Stimulated activated CD4-positive, alpha-beta T cell treated with anti-CD3 and anti-CD28 coated beads, Interleukin-12 subunit alpha, Interleukin-12 subunit beta, amount 100 ng/mL, for 48 hours (primary cell): ENCODE measurements around the gene PPEF1.
"Not testable (repeated sequence)": the region's sequence is repeated elsewhere in the genome, so short reads cannot be mapped to it uniquely, and the experiment has no call there.

ENCODE experiments used
- DNase-seq, 3 donors: peaks; one replicate each; pipeline ENCODE4 v3.0.0-alpha.2; 2020; ENCODE audit warnings: low read depth in 2 of 3, low spot score in 1 of 3

PPEF1 gene

DNA sequence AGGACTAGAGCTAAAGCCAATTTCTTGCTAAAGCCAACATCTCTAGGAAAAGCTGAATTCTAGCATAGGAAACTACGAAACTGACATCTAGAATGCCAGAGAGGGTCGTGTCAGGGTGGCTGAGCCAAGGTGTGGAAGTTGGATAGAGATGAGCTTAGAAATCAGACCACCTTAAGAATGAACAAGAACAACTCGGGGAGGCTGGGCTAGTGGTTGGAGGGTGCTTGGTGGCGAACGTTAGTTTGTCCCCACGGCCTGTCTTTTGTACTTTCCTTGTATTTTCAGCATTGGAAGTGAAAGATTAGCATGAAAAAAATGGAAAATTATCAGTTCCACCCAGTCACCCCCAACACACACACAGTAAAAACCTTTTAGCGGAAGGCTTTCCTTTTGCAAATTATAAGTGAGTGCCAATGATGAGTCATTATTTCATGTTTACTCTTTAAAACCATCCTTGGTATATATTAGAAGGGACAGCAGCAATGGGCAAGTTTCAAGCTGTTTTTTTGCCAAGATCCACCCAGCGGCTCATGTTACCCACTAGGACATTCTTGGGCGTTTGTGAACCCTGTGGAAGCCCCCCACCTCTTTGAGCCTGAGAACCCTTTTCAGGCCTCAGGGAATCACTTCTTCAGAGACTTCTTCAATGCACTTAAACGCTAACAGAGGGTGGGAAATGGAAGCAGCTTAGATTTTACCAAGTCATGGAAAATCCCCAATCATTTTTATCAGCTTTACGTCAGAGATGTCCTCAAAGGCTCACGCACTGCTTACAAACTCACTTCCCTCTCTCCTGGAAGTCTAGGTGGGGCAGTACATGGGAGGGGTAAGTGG, 4.9 kb upstream of the PPEF1 start:
- no peak for DNase-seq

GRCh38 chrX:18709833-18710232, 2.4 kb downstream of the PPEF1 start:
- DNase-seq: no peak

GRCh38 chrX:18714910-18715309, 7.5 kb downstream of the PPEF1 start:
- no peak for DNase-seq

- no peak for DNase-seq
Observed at GRCh38 chrX:18719852-18720251, 12.4 kb downstream of the PPEF1 start.

GRCh38 chrX:18721683-18722499, 14.4 kb downstream of the PPEF1 start:
- no peak for DNase-seq

DNA sequence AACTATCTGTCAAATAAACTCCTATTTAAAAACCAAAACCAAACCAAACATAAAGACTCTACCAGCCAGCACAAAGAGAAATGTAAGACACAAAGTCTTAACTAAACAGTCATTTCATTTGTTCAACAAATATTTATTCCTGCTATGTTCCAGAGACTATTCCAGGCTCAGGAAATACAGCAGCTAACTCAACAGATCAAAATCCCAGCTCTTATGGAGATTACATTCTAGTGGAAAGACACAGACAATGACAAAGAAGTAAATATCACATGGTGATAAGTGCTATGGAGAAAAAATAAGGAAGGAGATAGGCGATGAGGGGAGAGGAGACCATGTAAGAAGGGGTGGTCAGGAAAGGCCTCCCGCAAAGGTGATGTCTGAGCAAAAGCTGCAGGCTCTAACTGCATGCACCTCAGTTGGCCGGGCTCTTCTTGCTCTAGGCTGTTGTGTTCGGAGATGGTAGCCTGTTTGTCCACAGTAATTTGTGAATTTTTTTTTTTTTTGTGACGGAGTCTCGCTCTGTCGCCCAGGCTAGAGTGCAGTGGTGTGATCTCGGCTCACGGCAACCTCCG, 15.1 kb downstream of the PPEF1 start:
- no peak for DNase-seq

- DNase-seq: no peak
Observed at GRCh38 chrX:18725310-18725943, 18.0 kb downstream of the PPEF1 start.

DNA sequence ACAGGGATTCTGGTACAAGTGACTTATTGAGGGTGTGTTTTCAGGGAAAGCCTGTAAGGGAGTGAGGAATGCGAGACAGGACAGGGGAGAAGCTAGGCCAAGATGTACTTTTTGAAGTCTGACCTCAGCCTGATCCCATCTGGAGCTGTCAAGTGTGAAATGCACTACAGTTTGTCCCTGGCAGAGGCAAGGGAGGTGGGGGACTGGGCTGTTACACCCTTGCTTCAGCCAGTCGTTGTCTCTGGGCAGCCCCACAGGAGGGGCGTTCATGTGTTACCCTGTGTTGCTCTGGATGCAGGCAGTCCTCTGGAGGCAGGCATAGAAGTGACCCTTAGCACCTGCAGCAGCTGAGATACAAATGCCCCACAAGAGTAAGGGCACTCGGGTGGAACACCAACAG, 25.8 kb downstream of the PPEF1 start:
- DNase-seq: no peak

DNA sequence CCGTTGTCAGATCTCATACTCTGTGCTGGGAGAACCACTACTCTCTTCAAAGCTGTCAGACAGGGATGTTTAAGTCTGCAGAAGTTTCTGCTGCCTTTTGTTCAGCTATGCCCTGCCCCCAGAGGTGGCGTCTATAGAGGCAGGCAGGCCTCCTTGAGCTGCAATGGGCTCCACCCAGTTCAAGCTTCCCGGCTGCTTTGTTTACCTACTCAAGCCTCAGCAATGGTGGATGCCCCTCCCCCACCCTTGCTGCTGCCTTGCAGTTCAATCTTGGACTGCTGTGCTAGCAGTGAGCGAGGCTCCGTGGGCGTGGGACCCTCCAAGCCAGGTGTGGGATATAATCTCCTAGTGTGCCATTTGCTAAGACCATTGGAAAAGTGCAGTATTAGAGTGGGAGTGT, 32.2 kb downstream of the PPEF1 start:
- DNase-seq: not testable (repeated sequence)

DNA sequence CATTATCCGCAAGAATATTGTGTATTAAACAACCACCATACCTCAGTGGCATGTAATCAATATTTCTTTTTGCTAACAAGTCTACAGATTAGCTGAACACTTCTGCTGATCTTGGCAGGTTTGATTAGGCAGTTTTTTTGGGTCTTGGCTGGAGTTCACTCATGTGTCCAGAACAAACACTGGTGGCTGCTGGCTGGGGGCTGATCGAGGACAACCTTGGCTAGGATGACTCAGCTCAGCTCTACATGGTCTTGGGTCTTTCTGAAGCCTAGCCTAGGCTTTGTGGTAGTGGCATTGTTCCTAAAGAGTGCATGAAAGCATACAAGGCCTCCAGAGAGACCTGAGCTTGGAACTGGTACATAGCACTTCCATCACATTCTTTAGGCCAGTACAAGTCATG, 41.1 kb downstream of the PPEF1 start:
- no peak for DNase-seq

GRCh38 chrX:18753631-18754030, 46.2 kb downstream of the PPEF1 start:
- no peak for DNase-seq

DNA sequence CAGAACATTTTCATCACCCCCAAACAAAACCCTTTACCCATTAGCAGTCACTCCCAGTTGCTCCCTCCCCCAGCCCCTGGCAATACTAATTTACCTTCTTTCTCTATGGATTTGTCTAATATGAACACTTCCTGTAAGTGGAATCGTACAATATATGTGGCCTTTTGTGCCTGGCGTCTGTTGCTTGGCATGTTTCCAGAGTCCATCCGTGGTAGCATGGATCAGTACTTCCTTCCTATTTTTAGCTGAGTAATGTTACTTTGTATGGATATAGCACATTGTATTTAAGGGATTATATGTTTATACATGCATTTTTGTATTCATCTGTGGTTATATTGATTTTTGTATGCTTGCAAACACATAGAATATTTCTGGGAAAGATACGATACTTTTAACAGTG, 48.2 kb downstream of the PPEF1 start:
- no peak for DNase-seq

GRCh38 chrX:18757956-18758932, 50.8 kb downstream of the PPEF1 start:
- no peak for DNase-seq

GRCh38 chrX:18761750-18762149, 54.3 kb downstream of the PPEF1 start:
- no peak for DNase-seq

- not testable (repeated sequence) for DNase-seq
Observed at GRCh38 chrX:18763106-18763505, 55.7 kb downstream of the PPEF1 start.

DNA sequence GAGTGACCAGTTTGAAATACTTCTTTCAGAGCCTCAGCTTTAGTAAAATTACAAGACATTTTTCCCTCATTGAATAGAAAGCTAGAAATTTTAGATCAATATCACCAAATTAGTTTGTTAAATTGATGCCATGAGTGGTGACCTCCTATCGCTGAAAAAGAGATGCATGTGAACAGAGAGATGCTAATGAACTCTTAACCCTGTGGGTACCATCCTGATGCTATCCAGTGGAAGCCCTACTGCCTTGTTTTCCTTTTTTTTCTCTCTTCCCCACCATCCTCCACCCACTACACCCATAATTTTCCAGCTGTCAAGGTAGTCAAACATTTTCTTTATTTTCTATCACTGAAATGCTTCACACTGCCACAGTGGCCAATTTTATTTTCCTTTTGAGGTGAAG, 61.9 kb downstream of the PPEF1 start:
- DNase-seq: no peak

DNA sequence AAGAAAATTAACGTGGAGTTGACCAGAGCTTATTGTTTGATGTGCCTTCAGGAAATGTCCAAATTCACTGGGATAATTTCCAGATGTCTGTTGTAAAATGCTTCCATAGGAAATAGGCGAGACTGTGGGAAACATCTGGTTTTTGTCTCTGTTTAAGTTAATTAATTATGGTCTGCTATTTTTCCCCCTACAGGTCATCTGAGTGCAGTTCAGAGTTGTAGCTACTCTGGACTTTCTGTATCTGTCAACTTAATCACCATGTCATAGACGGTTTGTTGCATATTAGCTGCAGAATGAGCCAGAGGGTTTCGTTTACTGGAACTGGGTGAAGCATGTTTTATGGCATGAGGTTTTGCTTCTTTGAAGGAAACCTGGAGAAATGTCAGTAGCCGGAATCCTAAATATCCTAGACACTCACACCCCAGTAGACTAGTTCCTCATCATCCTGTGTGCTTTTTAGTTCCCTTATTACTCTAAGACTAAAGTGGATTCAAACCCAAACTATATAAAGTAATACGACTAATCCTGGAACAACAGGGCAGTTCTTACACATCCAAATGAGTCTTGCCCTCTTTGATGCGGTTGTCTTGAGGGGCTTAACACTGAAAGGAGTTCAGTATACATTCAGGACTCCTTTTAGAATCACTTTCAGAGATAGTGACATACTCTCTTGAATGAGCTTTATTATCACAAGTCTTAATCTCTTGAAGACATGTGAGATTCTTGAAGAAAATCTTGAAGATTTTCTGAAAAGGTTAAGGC, 62.5 kb downstream of the PPEF1 start:
- DNase-seq: no peak

- DNase-seq: no peak
Observed at GRCh38 chrX:18789916-18790315, 82.5 kb downstream of the PPEF1 start.

DNA sequence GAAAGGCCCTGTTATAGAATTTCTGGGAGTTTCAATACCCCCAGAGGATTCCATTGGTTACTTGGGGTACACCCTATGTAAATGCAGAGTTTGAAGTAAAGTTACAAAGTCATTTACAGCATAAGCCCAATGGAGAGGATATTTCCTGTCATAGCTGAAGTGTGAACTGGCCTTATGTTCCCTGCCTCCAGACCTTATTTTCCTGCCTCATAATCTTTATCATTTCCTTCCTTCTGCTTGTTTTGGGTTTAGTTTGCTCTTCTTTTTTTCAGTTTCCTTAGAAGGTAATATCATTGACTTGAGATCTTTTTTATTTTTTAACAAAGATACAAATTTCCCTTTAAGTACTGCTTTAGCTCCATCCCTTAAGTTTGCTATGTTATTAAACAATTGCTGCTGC, 85.4 kb downstream of the PPEF1 start:
- no peak for DNase-seq
